GM12874 (cell line): Measurements from ENCODE around the gene TSPO.
A peak's percentile ranks its signal among the peaks of the same experiment; 100 is the strongest.

Source experiments
- CTCF ChIP-seq: IDR thresholded peaks from 2 replicates; pipeline ENCODE4 v1.5.1; 2011; ENCODE audit warnings: low read depth, mild to moderate bottlenecking, control low read depth, low read length, moderate library complexity; ENCODE audit not compliant: insufficient read depth

Gene TSPO

GRCh38 chr22:43128928-43129424 lies 22.4 kb upstream of the TSPO start:
- no peak for TF ChIP-seq CTCF

GRCh38 chr22:43129426-43130425 lies 21.6 kb upstream of the TSPO start:
- no peak for TF ChIP-seq CTCF

GRCh38 chr22:43131773-43132501 lies 19.4 kb upstream of the TSPO start:
- no peak for TF ChIP-seq CTCF

- no peak for TF ChIP-seq CTCF
Measured at GRCh38 chr22:43133401-43133800, 18.0 kb upstream of the TSPO start.

- no peak for TF ChIP-seq CTCF
Measured at GRCh38 chr22:43134553-43134952, 16.8 kb upstream of the TSPO start.

- TF ChIP-seq CTCF, result no peak
Measured at GRCh38 chr22:43135565-43135964, 15.8 kb upstream of the TSPO start.

GRCh38 chr22:43136255-43136654 lies 15.1 kb upstream of the TSPO start:
- peak; percentile 92 for TF ChIP-seq CTCF
